Measurements from ENCODE around the gene GHDC.
"Not testable (repeated sequence)": the region's sequence is repeated elsewhere in the genome, so short reads cannot be mapped to it uniquely, and the experiment has no call there.

Gene GHDC

GRCh38 chr17:42225646-42226045 is 31.4 kb upstream of the GHDC start:
- H3K27me3 ChIP-seq (ENCODE audit: insufficient read depth, low read length) = no peaks in the 10 kb centered on the region
- H3K4me3 ChIP-seq (ENCODE audit: low read length) = no peak overlapping the region
- no peaks in the 10 kb centered on the region; the same call in 1 of the 2 replicates for H3K9me3 ChIP-seq (ENCODE audit: insufficient read depth, low read depth, low read length)
- no peak overlapping the region for H3K9ac ChIP-seq (ENCODE audit: low read depth, low read length)
- no peaks in the 10 kb centered on the region for H3K4me1 ChIP-seq (ENCODE audit: insufficient read depth, low read length)
- no peak overlapping the region for H3K27ac ChIP-seq (ENCODE audit: low read length)
- H3K36me3 ChIP-seq (ENCODE audit: insufficient read depth, low read depth, low read length) = peaks cover 23% of the 10 kb centered on the region

GRCh38 chr17:42224651-42225050 is 30.4 kb upstream of the GHDC start:
- H3K9ac ChIP-seq (ENCODE audit: low read depth, low read length) = no peak overlapping the region
- no peaks in the 10 kb centered on the region for H3K4me1 ChIP-seq (ENCODE audit: insufficient read depth, low read length)
- H3K9me3 ChIP-seq (ENCODE audit: insufficient read depth, low read depth, low read length) = no peaks in the 10 kb centered on the region
- peaks cover 23% of the 10 kb centered on the region for H3K36me3 ChIP-seq (ENCODE audit: insufficient read depth, low read depth, low read length)
- no peak overlapping the region for H3K27ac ChIP-seq (ENCODE audit: low read length)
- no peak overlapping the region for H3K4me3 ChIP-seq (ENCODE audit: low read length)
- H3K27me3 ChIP-seq (ENCODE audit: insufficient read depth, low read length) = no peaks in the 10 kb centered on the region

GRCh38 chr17:42221886-42222745 is 27.8 kb upstream of the GHDC start:
- H3K4me1 ChIP-seq (ENCODE audit: insufficient read depth, low read length) = no peaks in the 10 kb centered on the region
- H3K4me3 ChIP-seq (ENCODE audit: low read length) = no peak overlapping the region
- H3K9ac ChIP-seq (ENCODE audit: low read depth, low read length) = no peak overlapping the region
- H3K27ac ChIP-seq (ENCODE audit: low read length) = no peak overlapping the region
- peaks cover 36% of the 10 kb centered on the region for H3K36me3 ChIP-seq (ENCODE audit: insufficient read depth, low read depth, low read length)
- no peaks in the 10 kb centered on the region for H3K27me3 ChIP-seq (ENCODE audit: insufficient read depth, low read length)
- no peaks in the 10 kb centered on the region for H3K9me3 ChIP-seq (ENCODE audit: insufficient read depth, low read depth, low read length)

GRCh38 chr17:42219280-42219679 is 25.0 kb upstream of the GHDC start:
- not testable (repeated sequence) for H3K27me3 ChIP-seq (ENCODE audit: insufficient read depth, low read length); H3K4me1 ChIP-seq (ENCODE audit: insufficient read depth, low read length); H3K4me3 ChIP-seq (ENCODE audit: low read length); H3K27ac ChIP-seq (ENCODE audit: low read length); H3K9me3 ChIP-seq (ENCODE audit: insufficient read depth, low read depth, low read length); H3K9ac ChIP-seq (ENCODE audit: low read depth, low read length)
- peaks cover 64% of the 10 kb centered on the region for H3K36me3 ChIP-seq (ENCODE audit: insufficient read depth, low read depth, low read length)

GRCh38 chr17:42214156-42214555 is 19.9 kb upstream of the GHDC start:
- H3K27me3 ChIP-seq (ENCODE audit: insufficient read depth, low read length) = no peaks in the 10 kb centered on the region
- no peaks in the 10 kb centered on the region for H3K4me1 ChIP-seq (ENCODE audit: insufficient read depth, low read length)
- H3K36me3 ChIP-seq (ENCODE audit: insufficient read depth, low read depth, low read length) = peaks cover 86% of the 10 kb centered on the region
- no peak overlapping the region for H3K9ac ChIP-seq (ENCODE audit: low read depth, low read length)
- no peaks in the 10 kb centered on the region for H3K9me3 ChIP-seq (ENCODE audit: insufficient read depth, low read depth, low read length)
- H3K4me3 ChIP-seq (ENCODE audit: low read length) = no peak overlapping the region
- no peak overlapping the region for H3K27ac ChIP-seq (ENCODE audit: low read length)

GRCh38 chr17:42212382-42212781 is 18.1 kb upstream of the GHDC start:
- Histone ChIP-seq H3K4me1 (ENCODE audit: insufficient read depth, low read length) (no peaks in the 10 kb centered on the region), H3K4me3 (ENCODE audit: low read length) (no peak overlapping the region), H3K9me3 (ENCODE audit: insufficient read depth, low read depth, low read length) (no peaks in the 10 kb centered on the region), H3K27ac (ENCODE audit: low read length) (no peak overlapping the region), H3K36me3 (ENCODE audit: insufficient read depth, low read depth, low read length) (peaks cover 86% of the 10 kb centered on the region), H3K27me3 (ENCODE audit: insufficient read depth, low read length) (no peaks in the 10 kb centered on the region), H3K9ac (ENCODE audit: low read depth, low read length) (no peak overlapping the region)

- H3K27ac ChIP-seq (ENCODE audit: low read length); H3K9ac ChIP-seq (ENCODE audit: low read depth, low read length); H3K9me3 ChIP-seq (ENCODE audit: insufficient read depth, low read depth, low read length); H3K4me1 ChIP-seq (ENCODE audit: insufficient read depth, low read length); H3K4me3 ChIP-seq (ENCODE audit: low read length); H3K27me3 ChIP-seq (ENCODE audit: insufficient read depth, low read length): not testable (repeated sequence)
- peaks cover 84% of the 10 kb centered on the region for H3K36me3 ChIP-seq (ENCODE audit: insufficient read depth, low read depth, low read length)
Measured at GRCh38 chr17:42211921-42212341, 17.6 kb upstream of the GHDC start.

- Histone ChIP-seq H3K4me3 (ENCODE audit: low read length) (no peak overlapping the region), H3K4me1 (ENCODE audit: insufficient read depth, low read length) (no peaks in the 10 kb centered on the region), H3K9ac (ENCODE audit: low read depth, low read length) (no peak overlapping the region), H3K27me3 (ENCODE audit: insufficient read depth, low read length) (no peaks in the 10 kb centered on the region), H3K36me3 (ENCODE audit: insufficient read depth, low read depth, low read length) (peaks cover 79% of the 10 kb centered on the region), H3K27ac (ENCODE audit: low read length) (no peak overlapping the region), H3K9me3 (ENCODE audit: insufficient read depth, low read depth, low read length) (no peaks in the 10 kb centered on the region)
Measured at GRCh38 chr17:42210046-42210445, 15.8 kb upstream of the GHDC start.

GRCh38 chr17:42206153-42206612 is 11.9 kb upstream of the GHDC start:
- H3K27ac ChIP-seq (ENCODE audit: low read length); H3K9me3 ChIP-seq (ENCODE audit: insufficient read depth, low read depth, low read length); H3K9ac ChIP-seq (ENCODE audit: low read depth, low read length); H3K27me3 ChIP-seq (ENCODE audit: insufficient read depth, low read length); H3K4me1 ChIP-seq (ENCODE audit: insufficient read depth, low read length); H3K4me3 ChIP-seq (ENCODE audit: low read length): not testable (repeated sequence)
- H3K36me3 ChIP-seq (ENCODE audit: insufficient read depth, low read depth, low read length) = peaks cover 76% of the 10 kb centered on the region

GRCh38 chr17:42203354-42203753 is 9.1 kb upstream of the GHDC start:
- no peak overlapping the region for H3K27ac ChIP-seq (ENCODE audit: low read length)
- H3K4me1 ChIP-seq (ENCODE audit: insufficient read depth, low read length) = no peaks in the 10 kb centered on the region
- H3K4me3 ChIP-seq (ENCODE audit: low read length) = no peak overlapping the region
- no peaks in the 10 kb centered on the region for H3K9me3 ChIP-seq (ENCODE audit: insufficient read depth, low read depth, low read length)
- no peaks in the 10 kb centered on the region for H3K27me3 ChIP-seq (ENCODE audit: insufficient read depth, low read length)
- H3K9ac ChIP-seq (ENCODE audit: low read depth, low read length) = no peak overlapping the region
- peaks cover 59% of the 10 kb centered on the region for H3K36me3 ChIP-seq (ENCODE audit: insufficient read depth, low read depth, low read length)

GRCh38 chr17:42202696-42203095 is 8.4 kb upstream of the GHDC start:
- peaks cover 54% of the 10 kb centered on the region for H3K36me3 ChIP-seq (ENCODE audit: insufficient read depth, low read depth, low read length)

GRCh38 chr17:42202159-42202558 is 7.9 kb upstream of the GHDC start:
- Histone ChIP-seq H3K4me1 (ENCODE audit: insufficient read depth, low read length) (no peaks in the 10 kb centered on the region), H3K27ac (ENCODE audit: low read length) (no peak overlapping the region), H3K27me3 (ENCODE audit: insufficient read depth, low read length) (no peaks in the 10 kb centered on the region), H3K36me3 (ENCODE audit: insufficient read depth, low read depth, low read length) (peaks cover 49% of the 10 kb centered on the region), H3K4me3 (ENCODE audit: low read length) (no peak overlapping the region), H3K9me3 (ENCODE audit: insufficient read depth, low read depth, low read length) (no peaks in the 10 kb centered on the region), H3K9ac (ENCODE audit: low read depth, low read length) (no peak overlapping the region)

More at GRCh38 chr17:42202696-42203095, 8.4 kb upstream of the GHDC start:
- Histone ChIP-seq H3K27ac (ENCODE audit: low read length) (no peak overlapping the region), H3K4me1 (ENCODE audit: insufficient read depth, low read length) (no peaks in the 10 kb centered on the region), H3K4me3 (ENCODE audit: low read length) (no peak overlapping the region), H3K9me3 (ENCODE audit: insufficient read depth, low read depth, low read length) (no peaks in the 10 kb centered on the region), H3K9ac (ENCODE audit: low read depth, low read length) (no peak overlapping the region), H3K27me3 (ENCODE audit: insufficient read depth, low read length) (no peaks in the 10 kb centered on the region)
